Activated naive CD4-positive, alpha-beta T cell treated with Interleukin-2 at 50 U/mL for 16 hours (primary cell): Measurements from ENCODE around the gene WDR5.

ENCODE experiments used
- DNase-seq: peaks from one replicate; pipeline ENCODE4 v3.0.0-alpha.2; 2020

WDR5 gene

DNA sequence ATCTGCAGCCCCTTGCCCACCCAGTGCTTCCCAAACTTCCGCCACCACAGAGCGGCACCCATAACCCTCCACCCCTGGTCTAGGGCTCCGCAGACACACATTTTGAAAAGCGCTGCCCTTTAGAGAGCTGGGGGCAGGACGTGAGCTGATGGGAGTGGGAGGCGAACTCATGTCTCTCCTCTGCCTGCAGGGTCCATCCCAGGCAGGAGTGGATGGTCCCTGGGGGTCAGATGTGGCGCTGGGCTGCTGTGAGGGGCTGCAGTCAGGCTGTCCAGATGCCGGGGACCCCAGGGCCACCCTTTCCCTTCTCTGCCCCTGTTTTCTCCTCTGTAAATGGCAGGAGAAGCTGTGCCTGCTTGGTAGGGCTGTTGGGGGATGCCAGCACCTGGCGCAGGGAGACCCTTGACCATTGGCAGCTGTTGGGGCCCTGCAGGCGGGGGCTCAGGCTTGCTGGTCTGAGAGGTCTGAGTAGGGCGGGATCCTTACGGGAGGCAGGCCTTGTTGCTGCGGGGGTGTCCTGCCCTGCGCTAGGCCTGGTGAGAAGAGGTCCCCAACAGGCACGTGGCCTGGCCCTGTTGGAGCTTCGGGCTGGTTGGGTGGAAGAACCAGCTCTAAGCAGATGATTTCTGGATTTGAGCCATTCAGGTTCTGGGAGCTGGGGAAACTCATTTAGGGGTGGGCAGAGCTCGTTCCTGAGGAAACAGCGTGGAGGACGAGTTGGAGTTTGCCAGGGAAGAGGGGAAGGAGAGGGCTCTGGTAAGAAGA is 38.8 kb downstream of the WDR5 start:
- no peak for DNase-seq

DNA sequence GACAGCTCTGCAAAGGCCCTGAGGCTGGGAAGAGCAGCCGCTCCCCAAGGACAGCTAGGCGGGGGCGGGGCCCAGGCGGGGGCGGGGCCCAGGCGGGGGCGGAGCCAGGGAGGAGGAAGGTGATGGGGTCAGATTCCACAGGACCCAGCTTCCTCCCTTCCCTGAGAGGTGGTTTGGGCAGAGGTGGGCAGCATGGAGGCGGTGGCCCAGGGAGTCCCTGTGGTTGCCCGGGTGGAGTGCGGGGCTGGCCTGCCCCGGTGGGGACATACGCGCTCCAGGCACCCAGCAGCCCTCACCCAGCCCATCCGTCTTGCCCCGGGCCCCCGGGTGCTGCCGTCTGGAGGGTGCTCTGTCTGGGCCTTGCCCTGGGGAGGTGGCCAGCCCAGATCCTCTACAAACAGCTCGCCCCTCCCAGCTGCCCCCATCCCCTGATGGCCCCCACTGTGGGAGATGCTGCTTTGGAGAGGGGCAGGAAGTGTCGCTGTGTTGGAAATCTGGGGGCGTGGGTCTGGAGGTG is 39.5 kb downstream of the WDR5 start:
- DNase-seq: no peak

DNA sequence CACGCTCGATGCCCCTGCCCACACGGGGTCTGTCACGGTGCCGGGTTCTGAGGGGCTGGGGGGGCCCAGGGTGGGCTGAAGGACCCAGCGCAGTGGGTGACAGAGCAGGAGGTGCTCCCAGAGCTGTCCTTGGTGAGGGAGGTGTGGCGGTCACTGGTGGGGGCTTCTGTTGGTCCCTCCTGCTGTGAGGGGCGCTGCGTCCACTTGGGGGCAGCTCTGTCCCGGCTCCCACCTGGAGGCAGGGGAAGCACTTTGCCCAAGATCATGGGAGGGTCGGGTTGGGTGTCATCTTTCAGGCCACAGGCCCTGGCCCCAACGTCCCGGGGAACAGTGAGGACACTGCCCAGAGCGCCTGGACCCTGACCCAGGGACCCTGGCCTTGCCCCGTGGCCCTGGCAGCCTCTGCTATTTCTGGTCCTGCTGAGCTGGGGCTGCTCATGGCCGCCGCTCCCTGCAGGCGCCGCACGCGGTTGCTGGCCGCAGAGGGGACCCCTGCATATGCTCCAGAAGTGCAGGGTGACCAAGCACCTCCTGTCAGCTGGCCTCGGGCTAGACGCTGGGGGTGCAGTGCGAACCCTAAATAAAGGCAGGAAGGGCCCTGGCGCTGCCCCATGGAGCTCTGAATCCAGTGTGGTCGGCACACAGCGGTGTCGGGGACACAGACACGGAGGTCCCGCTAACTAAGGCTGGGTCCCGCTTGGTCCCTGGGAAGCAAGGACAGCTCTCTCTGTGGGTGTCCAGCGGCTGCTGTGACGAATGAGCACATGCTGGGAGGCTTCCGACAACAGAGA is 40.1 kb downstream of the WDR5 start:
- DNase-seq: no peak

DNA sequence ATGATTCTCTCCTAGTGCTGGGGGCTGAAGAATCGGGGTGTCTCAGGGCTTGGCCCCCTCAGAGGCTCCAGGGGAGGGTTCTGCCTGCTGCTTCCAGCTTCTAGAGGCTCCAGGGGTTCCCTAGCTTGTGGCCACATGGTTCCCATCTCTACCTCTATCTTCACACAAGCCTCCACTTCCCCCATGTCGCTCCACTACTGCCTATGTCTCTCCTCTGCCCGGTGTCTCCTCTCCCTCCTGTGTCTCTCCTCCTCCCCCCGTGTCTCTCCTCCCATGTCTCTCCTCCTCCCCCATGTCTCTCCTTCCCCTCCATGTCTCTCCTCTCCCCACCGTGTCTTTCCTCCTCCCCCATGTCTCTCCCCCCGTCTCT is 40.7 kb downstream of the WDR5 start:
- no peak for DNase-seq

DNA sequence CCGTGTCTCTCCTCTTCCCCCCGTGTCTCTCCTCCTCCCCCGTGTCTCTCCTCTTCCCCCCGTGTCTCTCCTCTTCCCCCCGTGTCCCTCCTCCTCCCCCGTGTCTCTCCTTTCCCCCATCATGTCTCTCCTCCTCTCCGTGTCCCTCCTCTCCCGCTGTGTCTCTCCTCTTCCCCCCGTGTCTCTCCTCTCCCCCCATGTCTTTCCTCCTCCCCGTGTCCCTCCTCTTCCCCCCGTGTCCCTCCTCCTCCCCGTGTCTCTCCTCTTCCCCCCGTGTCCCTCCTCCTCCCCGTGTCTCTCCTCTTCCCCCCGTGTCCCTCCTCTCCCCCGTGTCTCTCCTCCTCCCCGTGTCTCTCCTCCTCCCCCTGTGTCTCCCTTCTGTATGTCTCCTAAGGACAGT is 41.3 kb downstream of the WDR5 start:
- DNase-seq: no peak

DNA sequence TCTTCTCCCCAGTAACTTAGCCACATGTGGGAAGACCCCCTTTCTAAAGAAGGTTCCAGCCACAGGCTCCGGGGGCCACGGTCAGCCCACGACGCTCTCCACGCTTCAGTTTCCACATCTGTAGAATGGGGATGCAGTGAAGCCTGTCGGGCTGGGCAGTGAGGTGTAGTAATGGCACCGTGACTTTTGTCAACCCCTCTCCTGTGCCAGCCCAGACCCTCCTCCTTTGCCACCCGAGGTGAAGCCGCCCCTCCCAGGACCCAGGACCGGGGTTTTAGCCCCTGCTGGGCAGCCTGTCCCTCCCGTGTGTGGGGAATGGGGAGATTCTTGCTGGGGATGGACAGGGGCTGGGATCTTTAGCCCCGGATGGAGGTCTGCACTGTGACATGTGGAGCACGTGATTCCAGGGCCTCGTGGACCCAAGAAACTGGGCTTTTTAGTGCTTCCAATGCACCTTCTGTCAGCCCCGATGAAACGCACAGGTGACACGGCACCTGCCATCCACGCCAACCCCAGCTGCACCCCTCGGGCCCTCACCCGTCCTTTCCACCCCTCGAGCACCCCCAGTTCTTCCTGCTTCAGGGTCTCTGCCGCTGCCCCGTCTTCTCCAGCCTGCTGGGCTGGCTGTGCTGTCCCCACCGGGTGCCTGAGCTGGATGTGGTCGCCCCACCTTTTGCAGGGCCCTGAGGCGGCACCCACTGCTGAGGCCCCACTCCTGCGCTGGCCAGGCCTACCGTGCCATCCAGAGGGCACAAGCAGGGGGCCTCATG is 41.9 kb downstream of the WDR5 start:
- no peak for DNase-seq

DNA sequence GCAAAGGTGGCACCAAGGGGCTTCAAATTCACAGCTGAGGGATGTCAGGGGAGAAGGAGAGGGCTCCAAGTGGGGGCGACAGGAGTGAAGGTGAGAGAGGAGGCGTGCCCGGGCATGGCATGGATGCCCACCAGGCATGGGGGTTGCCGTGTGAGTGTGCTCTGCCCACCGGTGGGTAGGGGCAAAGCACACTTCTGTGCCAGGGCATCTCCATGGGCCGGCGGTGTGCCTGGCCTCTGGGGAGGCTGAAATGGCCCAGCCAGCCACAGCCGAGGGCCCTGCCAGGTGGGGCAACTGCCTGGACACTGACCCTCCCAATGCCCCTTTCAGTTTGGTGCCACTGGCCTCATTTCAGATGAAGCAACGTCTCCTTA is 42.5 kb downstream of the WDR5 start:
- DNase-seq: no peak

DNA sequence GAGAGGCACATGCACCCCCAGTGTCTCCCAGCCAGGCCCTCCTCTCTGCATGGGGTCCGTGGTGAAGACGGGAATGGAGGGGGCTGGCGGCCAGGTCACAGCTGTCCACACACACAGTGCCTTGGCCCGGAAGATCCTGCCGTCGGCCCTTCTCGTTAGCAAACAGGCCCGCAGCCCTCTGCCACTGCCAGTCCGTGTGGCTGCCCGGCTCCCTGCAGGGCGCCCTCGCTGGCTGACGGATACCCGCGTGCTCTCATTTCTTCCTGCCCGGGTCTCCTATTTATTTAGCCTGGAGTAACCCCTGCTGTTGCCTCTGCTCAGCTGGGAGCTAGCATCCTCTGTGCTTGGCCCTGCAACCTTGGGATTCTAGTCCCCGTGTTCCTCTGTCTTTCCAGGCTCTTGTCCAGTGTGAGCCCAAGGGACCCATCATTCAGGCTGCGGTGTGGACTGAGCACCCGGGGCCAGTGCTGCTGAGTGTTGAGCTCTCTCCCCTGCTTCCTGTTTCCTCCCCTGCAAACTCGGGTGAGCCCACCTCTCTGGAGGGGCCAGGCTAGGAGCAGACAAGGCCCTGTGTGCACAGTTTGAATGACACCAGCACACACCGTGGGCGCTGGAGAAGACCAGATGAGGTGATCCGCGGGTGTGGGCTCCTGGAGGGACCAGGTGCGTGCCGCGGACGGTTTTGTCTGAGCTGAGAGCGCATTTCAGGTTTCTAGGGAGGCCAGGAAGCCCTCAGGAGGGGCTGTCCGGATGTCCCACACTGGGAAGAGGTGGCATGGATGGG is 43.1 kb downstream of the WDR5 start:
- DNase-seq: no peak

DNA sequence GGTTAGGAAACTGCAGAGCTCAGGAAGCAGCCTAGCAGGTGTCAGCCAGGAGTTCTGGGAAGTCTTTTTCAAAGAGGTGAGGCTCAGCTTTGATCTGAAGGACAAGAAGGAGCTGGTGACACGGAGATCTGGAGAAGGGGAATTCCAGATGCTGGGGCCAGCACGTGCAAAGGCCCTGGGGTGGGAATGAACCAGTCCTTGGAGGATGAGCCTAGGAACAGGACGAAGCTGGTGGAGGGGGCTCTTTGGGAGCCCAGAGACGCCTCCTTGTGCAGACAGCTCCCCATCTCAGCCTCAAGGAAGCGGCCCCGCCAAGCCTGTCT is 43.7 kb downstream of the WDR5 start:
- DNase-seq: no peak

DNA sequence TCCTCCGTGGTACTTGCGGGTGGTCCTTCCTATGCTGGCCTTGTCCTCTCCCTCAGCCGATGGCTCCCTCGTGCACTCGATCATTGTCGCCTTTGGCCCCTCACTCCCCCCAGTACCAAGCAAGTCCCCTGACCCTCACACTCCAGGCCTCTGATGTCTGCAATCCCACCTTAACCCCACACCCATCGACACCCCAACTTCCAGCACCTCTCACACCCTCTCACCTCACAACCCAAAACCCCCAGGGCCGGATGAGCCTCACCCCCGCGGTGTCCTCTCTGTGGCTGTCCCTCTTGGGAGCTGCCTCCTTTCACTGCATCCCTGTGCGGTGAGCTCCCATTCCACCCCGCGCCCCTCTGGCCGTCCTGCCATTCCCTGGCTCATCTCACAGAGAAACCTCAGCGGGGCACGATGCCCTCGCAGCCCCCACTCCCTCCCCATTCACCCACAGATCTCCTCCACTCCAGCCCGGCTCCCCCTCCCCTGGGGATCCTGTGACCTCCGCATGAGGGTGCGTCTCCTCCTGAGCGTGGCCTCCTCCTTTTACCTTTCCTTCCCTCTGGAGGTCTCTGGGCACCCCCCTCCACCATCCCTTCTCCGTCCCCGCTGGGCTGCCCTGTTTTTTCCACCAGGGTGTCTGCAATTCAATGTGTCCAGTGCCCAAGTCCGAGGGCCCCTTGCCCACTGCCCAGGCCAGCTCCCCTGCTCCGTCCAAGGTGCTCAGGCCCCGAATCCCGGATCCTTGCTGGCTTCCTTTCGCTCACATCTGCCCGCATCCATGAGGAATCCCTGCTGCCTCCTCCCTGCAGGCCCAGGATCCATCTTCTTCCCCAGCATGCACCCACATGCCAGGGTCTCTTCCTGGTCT is 44.3 kb downstream of the WDR5 start:
- DNase-seq: no peak

DNA sequence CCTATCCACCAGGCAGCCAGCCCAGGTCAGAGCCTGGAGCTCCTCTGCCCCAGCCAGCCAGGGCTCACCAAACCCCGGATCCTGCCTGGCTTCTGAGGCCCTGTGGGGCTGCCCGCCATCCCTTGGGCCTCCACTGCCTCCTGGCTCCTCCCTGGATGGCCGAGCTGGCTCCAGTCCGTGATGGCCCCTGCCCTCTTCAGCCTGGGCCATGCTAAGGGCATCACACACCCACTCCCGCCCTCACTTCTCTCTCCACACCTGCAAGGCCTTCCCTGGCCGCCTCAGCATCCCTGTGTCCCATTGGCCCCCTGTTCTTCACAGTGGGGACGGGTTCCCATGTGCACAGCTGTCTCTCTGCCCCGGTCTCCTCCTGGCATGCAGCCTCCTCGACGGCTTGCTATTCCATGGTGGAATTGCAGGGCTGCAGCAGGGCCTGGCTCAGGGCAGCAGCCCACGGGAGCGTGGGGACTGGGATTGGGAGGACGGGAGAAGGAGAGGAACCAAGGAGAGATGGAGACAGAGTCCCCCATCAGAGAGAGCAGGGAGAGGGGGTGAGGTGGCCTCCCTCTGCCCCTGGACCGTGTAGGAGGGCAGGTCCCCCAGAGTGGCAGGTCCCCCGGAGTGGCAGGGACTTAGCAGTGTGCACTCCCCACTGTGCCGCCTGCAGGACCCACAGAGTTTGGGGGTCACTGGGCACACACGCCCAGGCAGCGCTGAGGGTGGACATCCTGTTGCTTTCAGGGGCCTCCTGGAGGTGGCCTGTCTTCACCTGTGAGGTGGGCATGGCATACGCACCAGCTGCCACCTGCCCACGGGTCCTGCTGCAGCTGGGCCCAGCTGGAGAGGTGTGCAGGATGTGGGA is 45.1 kb downstream of the WDR5 start:
- DNase-seq: no peak

DNA sequence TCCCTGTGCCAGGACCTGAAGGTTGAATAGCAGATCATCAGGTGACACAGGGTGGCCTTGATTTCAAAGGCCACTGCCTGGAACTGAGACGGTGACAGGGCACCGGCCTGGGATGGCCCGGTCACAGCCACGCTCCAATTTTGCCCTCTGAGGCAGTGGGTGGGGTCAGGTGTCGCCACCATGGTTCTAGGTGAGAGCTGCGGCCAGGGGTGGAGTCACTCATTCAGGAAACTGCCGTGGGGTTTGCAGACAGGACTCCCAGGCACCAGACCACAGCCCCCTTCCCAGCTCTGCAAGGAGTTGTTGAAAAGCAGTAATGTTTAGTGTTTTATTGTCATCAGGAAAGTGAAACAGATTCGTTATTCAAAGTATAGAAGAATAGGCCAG is 45.8 kb downstream of the WDR5 start:
- DNase-seq: no peak

DNA sequence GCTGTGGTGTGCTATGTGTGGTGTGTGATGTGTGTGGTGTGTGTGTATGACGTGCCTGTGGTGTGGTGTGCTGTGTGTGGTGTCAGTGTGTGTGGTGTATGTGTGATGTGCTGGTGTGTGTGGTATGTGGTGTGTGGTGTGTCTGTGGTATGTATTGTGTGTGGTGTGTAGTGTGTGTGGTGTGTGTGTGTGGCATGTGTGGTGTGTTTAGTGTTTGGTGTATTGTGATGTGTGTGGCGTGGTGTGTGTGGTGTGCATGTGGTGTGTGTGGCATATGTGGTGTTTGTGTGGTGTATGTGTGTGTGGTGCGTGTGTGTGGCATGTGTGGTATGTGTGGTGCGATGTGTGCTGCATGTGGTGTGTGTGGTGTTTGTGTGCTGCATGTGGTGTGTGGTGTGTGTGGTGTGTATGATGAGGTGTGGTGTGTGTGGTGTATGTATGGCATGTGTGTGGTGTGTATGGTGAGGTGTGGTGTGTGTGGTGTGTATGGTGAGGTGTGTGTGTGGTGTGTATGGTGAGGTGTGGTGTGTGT is 46.7 kb downstream of the WDR5 start:
- DNase-seq: no peak

DNA sequence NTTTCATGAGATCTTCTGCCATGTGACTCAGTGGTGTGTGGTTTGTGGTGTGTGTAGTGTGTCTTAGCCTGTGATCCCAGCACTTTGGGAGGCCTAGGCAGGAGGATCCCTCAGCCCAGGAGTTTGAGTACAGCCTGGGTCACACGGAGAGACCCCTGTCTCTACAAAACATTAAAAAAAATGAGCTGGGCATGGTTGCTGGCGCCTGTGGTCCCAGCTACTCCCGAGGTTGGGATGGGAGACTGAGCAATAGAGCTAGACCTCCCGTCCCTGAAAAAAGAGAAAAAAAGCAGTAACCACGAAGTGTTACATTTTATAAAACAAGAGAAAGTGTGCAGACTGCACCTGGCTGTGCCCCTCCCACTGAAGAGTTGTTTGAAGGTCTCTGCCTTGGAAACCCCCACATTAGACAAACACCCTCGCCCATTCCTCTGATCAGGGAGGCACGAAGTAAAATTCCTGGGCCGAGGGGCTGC is 49.7 kb downstream of the WDR5 start:
- DNase-seq: no peak

DNA sequence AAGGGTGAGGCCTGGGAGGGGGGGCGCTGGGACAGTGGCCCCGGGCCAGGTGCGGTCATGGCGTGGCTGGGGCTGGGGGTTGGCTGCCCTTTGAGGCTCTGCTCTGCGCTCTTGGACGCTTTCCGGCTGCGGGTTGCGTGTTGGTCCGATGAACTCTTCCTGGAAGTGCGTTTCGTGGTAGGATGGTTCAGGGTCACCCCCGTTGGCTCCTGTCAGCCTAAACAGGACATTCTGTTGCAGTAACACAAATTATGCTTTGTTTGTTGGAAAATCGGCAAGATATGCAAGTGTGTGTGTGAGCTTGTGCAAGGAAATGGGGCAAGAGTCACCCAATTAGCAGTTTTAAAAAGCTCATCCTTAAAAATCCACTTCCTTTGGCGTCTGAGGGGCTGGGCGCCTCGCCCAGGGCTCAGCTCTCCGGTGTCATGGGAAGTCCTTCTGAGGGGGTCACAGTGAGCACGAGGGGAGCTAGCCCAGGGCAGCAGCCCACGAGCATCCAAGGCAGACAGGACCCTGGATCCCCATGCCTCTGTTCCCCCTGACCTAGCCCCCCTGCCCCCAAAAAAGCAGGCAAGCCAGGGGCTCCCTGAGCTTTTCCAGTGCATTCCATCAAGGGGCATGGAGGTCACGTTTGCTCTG is 50.7 kb downstream of the WDR5 start:
- no peak for DNase-seq

DNA sequence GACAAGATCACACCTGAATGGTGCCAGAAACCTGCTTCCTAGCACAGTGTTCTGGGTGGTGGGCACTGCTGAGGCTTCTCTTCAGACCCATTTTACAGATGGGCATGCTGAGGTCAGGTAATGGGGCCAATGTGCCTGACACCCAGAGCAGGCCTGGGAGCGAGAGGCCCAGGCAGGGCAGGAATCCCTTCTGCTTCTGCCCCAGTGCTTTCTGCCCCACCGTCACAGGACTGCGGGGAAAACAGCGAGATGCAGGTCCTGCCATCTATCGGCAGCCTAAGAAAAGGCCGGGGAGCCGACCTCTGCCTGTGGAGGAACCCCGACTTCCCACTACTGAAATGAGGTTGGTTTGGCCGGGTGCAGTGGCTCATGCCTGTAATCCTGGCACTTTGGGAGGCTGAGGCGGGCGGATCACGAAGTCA is 51.2 kb downstream of the WDR5 start:
- DNase-seq: no peak

DNA sequence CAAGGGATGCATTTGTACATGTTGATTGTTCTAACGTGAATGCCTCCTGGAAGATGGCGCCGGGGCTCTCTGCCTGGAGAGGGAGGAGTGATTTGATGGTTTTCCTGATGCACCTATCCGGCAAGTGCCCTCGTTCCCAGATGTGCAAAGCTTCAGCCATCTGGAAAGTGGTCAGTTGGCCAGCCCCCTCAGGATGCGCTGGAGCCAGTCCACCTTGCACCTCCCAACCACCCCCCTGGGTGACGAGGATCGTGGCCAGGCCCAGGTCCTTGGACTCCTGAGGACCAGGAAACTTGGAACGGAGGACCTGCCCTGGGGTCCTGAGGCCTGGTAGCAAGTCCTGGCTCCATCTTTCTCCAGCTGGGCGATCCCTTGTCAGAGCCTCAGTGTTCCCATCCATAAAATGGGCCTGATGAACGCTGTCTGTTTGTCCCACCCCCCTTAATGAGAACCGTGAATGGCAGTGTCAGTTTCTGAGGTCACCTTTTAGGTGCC is 52.1 kb downstream of the WDR5 start:
- no peak for DNase-seq

DNA sequence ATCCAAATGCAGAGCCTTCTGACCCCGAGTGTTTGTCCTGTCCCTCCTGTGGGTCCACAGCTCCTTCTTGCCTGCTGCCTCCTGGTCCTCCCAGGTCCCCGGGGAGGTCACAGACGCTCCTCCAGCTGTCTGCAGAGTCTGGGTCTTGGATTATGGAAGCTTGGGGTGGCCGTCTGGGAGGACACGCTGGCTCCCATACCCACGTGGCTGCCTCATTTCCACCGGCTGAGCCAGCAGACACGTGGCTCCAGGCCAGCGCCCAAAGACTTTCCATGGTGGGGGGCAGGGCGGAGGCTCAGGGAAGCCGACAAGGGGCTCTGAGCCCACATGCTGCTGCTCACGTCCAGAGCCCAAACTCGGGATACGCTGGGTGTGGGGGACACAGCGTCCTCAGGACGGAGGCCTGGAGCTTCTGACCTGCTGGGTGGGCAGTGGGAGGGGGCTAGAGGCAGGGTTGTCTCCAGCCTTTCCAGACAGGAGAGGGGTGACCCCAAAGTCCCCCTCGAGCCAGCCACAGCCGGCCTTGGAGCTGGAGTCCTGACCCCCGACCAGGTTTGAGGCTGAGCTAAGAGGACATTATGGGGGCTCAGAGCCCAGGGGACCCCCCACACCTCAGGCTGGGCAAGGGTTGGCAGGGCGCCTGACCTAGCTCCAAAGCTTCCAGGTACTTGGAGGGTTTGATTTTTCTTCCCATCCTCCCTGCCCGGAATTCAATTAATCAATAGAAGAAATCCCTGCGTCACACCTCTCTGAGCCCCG is 52.7 kb downstream of the WDR5 start:
- no peak for DNase-seq

DNA sequence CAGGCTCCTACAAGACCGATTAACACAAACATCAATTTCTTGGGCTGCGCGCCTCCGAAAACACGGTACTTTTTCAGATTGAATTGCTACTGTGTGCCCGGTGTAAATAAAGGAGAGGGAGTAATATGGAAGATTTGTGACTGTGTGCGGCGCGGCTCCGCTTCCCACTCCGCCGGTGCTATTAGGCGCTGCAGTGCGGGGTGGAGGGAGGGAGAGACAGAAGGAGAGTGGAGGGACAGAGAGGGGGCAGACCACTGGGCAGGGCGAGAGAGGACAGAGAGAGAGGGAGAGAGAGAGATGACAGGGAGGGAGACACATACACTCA is 53.2 kb downstream of the WDR5 start:
- no peak for DNase-seq
